HCT116 (cell line): ENCODE data around the gene SH2D1A. TPM values are rescaled to one million over a fixed set of nuclear protein-coding genes. Genes with fewer than 3 reads are reported as not detected.

Experiments used
- ATAC-seq: fragments of 200-7000 bp; cut with Tn5 transposase; 2 replicates; pipeline ENCODE4 v1.9.1; 2020; ENCODE audit warnings: mild to moderate bottlenecking, moderate library complexity
- BruUV-seq: library from RNA; stranded (reverse); fragments of 400-500 nt; replicated peaks from 2 replicates; lab custom pipeline; 2021; lab: Mats Ljungman, UMichigan
- CTCF ChIA-PET: fragments of 300-600 bp; sonication (Branson Sonifier 250); formaldehyde crosslinking; loops from one replicate; lab custom pipeline; 2021; ENCODE audit warnings: antibody characterized with exemption; lab: Charles Lee
- POLR2A ChIA-PET: fragments of 300-600, 350-600 bp; sonication (Branson Sonifier 250); formaldehyde crosslinking; loops from one replicate; lab custom pipeline; 2021; ENCODE audit warnings: antibody characterized with exemption; lab: Charles Lee
- RAD21 ChIA-PET, 2 experiments: fragments of 300-600 bp; sonication (Branson Sonifier 250); formaldehyde crosslinking; loops; one replicate each; lab custom pipeline; 2023; ENCODE audit warnings: low total read pairs in 2 of 2; ENCODE audit not compliant: uncharacterized antibody in 2 of 2, unreplicated experiment in 2 of 2, low non-redundant PET in 1 of 2; lab: Charles Lee
- DNase-seq: peaks from one replicate; pipeline ENCODE4 v3.0.0-alpha.2; 2010; ENCODE audit warnings: low read depth, low spot score
- H2AFZ ChIP-seq: fragments of 200-600 bp; shearing (Covaris generic), sonication (generic); 2 replicates; pipeline ENCODE4 v1.6.1; 2017; ENCODE audit warnings: low read depth, mixed run types, mixed read lengths, antibody characterized with exemption, low read length; ENCODE audit not compliant: poor library complexity, severe bottlenecking
- H3K27ac ChIP-seq: 2 replicates; pipeline ENCODE4 v1.5.1; 2012; ENCODE audit warnings: low read depth, low read length
- H3K27me3 ChIP-seq: fragments of 200-600 bp; sonication (generic); 2 replicates; pipeline ENCODE4 v1.6.1; 2016; ENCODE audit warnings: mixed run types, low read length, mixed read lengths; ENCODE audit not compliant: insufficient read depth
- H3K36me3 ChIP-seq, 2 experiments: fragments of 200-500 bp in 1 of 2; fragments of 200-600 bp in 1 of 2; sonication (Bioruptor generic) in 1 of 2; sonication (generic) in 1 of 2; 2 replicates each; pipeline versions ENCODE4 v1.5.1 to v1.6.1; 2014 to 2016; ENCODE audit warnings: low read length in 2 of 2, inconsistent platforms in 1 of 2, mixed read lengths in 1 of 2, mixed run types in 1 of 2; ENCODE audit not compliant: insufficient read depth in 2 of 2, control insufficient read depth in 1 of 2
- H3K4me1 ChIP-seq, 2 experiments: fragments of 200-600 bp in 1 of 2; sonication (generic) in 1 of 2; 2 replicates each; pipeline versions ENCODE4 v1.5.1 to v1.6.1; 2012 to 2017; ENCODE audit warnings: low read length in 2 of 2, inconsistent platforms in 1 of 2, mild to moderate bottlenecking in 1 of 2, mixed read lengths in 1 of 2, mixed run types in 1 of 2, moderate library complexity in 1 of 2; ENCODE audit not compliant: insufficient read depth in 2 of 2, control insufficient read depth in 1 of 2
- H3K4me2 ChIP-seq: fragments of 200-600 bp; sonication (generic); 2 replicates; pipeline ENCODE4 v1.6.1; 2017; ENCODE audit warnings: mixed run types, low read length, mixed read lengths
- H3K4me3 ChIP-seq, 2 experiments: fragments of 200-600 bp in 1 of 2; sonication (generic) in 1 of 2; replicated peaks in 1 of 2; 2 replicates each; pipeline ENCODE4 v1.5.1; 2011 to 2016; ENCODE audit warnings: low read length in 2 of 2, control low read depth in 1 of 2, low read depth in 1 of 2, mild to moderate bottlenecking in 1 of 2, mixed read lengths in 1 of 2, mixed run types in 1 of 2
- H3K79me2 ChIP-seq: fragments of 200-600 bp; sonication (generic); 2 replicates; pipeline ENCODE4 v1.6.1; 2017; ENCODE audit warnings: mild to moderate bottlenecking, mixed run types, low read length, moderate library complexity, mixed read lengths; ENCODE audit not compliant: insufficient read depth
- H3K9ac ChIP-seq: fragments of 200-600 bp; sonication (generic); 2 replicates; pipeline ENCODE4 v1.6.1; 2016; ENCODE audit warnings: low read length, mixed read lengths
- H3K9me2 ChIP-seq: fragments of 200-600 bp; sonication (generic), shearing (Covaris generic); 2 replicates; pipeline ENCODE4 v1.6.1; 2017; ENCODE audit warnings: mixed run types, mild to moderate bottlenecking, moderate library complexity; ENCODE audit not compliant: insufficient read depth
- H3K9me3 ChIP-seq, 2 experiments: fragments of 200-500 bp in 1 of 2; fragments of 200-600 bp in 1 of 2; sonication (Bioruptor generic) in 1 of 2; sonication (generic) in 1 of 2; 2 replicates each; pipeline ENCODE4 v1.6.1; 2014 to 2017; ENCODE audit warnings: low read length in 2 of 2, mixed read lengths in 2 of 2, inconsistent platforms in 1 of 2, low read depth in 1 of 2, mild to moderate bottlenecking in 1 of 2, mixed run types in 1 of 2, moderate library complexity in 1 of 2; ENCODE audit not compliant: control insufficient read depth in 1 of 2, insufficient read depth in 1 of 2
- H4K20me1 ChIP-seq: fragments of 200-600 bp; sonication (generic), shearing (Covaris generic); 2 replicates; pipeline ENCODE4 v1.6.1; 2017; ENCODE audit warnings: mixed run types, mild to moderate bottlenecking, moderate library complexity; ENCODE audit not compliant: insufficient read depth
- CEBPB ChIP-seq: IDR thresholded peaks from 2 replicates; pipeline ENCODE4 v1.6.1; 2012; ENCODE audit warnings: low read depth
- ELF1 ChIP-seq: IDR thresholded peaks from 2 replicates; pipeline ENCODE4 v1.6.1; 2012; ENCODE audit warnings: low read depth, borderline replicate concordance
- EZH2 ChIP-seq: fragments of 200-600 bp; sonication (generic); IDR thresholded peaks from 2 replicates; pipeline ENCODE4 v1.6.1; 2017; ENCODE audit warnings: antibody characterized with exemption, mixed run types
- EZH2phosphoT487 ChIP-seq: fragments of 200-600 bp; IDR thresholded peaks from 2 replicates; pipeline ENCODE4 v1.6.1; 2018; ENCODE audit warnings: antibody characterized with exemption, borderline replicate concordance
- FOSL1 ChIP-seq: IDR thresholded peaks from 2 replicates; pipeline ENCODE4 v1.6.1; 2012; ENCODE audit warnings: low read depth
- RAD21 ChIP-seq: IDR thresholded peaks from 2 replicates; pipeline ENCODE4 v1.6.1; 2012; ENCODE audit warnings: low read depth, mild to moderate bottlenecking
- SIN3A ChIP-seq: IDR thresholded peaks from 2 replicates; pipeline ENCODE4 v1.6.1; 2012; ENCODE audit warnings: low read depth
- SRF ChIP-seq: IDR thresholded peaks from 2 replicates; pipeline ENCODE4 v1.6.1; 2012; ENCODE audit warnings: low read depth
- YY1 ChIP-seq: IDR thresholded peaks from 2 replicates; pipeline ENCODE4 v1.6.1; 2011; ENCODE audit warnings: low read length, low read depth, moderate library complexity, mild to moderate bottlenecking; ENCODE audit not compliant: insufficient replicate concordance; ENCODE audit errors: extremely low read depth
- intact Hi-C: fragments of 100-400 bp; cut with micrococcal nuclease; formaldehyde crosslinking; loops from 2 replicates; pipeline ENCODE4 v1.10.0; 2022
- total RNA-seq: library from RNA; stranded (reverse); gene quantifications from one replicate; pipeline ENCODE4 v1.2.1, GENCODE V29; 2021; ENCODE audit not compliant: unreplicated experiment
- TF ChIP-seq, protein P1 (sequence below): IDR thresholded peaks from 2 replicates; pipeline ENCODE4 v1.6.1; 2012; ENCODE audit warnings: low read depth
- TF ChIP-seq, protein P2 (sequence below): IDR thresholded peaks from 2 replicates; pipeline ENCODE4 v1.6.1; 2012
- TF ChIP-seq, protein P3 (sequence below), 3 experiments: fragments of 200-600 bp in 1 of 3; sonication (generic) in 1 of 3; IDR thresholded peaks in 2 of 3; conservative IDR thresholded peaks in 1 of 3; 2 replicates each; pipeline ENCODE4 v1.5.1; 2012 to 2017; ENCODE audit warnings: low read depth in 2 of 3, low read length in 2 of 3, antibody characterized with exemption in 1 of 3, borderline replicate concordance in 1 of 3, control low read depth in 1 of 3, mild to moderate bottlenecking in 1 of 3, mixed read lengths in 1 of 3, mixed run types in 1 of 3, moderate library complexity in 1 of 3; ENCODE audit not compliant: insufficient read depth in 1 of 3
- TF ChIP-seq, protein P4 (sequence below): IDR thresholded peaks from 2 replicates; pipeline ENCODE4 v1.6.1; 2012

Gene SH2D1A
- total RNA-seq, 1 experiment from 2014 or later = 0.15 TPM

DNA sequence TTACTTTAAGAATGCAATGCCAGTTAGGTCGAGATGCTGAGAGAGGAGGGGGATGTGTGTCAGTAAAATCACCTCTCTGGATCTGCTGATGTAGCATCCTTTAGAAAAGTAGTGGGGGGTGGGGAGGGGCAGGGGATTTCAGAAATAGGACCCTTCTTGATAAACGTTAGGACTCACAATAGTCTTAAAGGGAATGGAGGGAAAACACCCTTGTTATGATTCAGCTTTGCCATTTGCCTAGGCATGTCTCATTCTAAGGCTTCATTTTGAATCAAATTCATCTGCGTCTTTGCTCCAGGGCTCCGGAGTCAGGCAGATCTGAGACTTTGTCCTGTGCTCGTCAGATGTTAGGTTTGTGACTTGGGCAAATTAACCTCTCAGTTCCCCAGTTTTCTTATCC lies 879 bp downstream of the SH2D1A start:
- DNase-seq = no peak
- Histone ChIP-seq H3K27me3 (no peaks in the 10 kb centered on the region), H3K4me3 (no peak overlapping the region), H4K20me1 (no peaks in the 10 kb centered on the region), H3K9me3 (no peaks in the 10 kb centered on the region), H3K4me1 (no peaks in the 10 kb centered on the region), H3K27ac (no peak overlapping the region), H2AFZ (no peak overlapping the region), H3K4me2 (no peak overlapping the region), H3K79me2 (no peaks in the 10 kb centered on the region), H3K36me3 (no peaks in the 10 kb centered on the region), H3K9me2 (no peaks in the 10 kb centered on the region), H3K9ac (no peak overlapping the region)
- BruUV-seq = no TSS peak
- no peak for ATAC-seq
- RAD21 ChIA-PET = no interaction called here
- POLR2A ChIA-PET = no interaction called here
- no peak for TF ChIP-seq FOSL1
- TF ChIP-seq EZH2phosphoT487 = no peak
- TF ChIP-seq, protein P1, sequence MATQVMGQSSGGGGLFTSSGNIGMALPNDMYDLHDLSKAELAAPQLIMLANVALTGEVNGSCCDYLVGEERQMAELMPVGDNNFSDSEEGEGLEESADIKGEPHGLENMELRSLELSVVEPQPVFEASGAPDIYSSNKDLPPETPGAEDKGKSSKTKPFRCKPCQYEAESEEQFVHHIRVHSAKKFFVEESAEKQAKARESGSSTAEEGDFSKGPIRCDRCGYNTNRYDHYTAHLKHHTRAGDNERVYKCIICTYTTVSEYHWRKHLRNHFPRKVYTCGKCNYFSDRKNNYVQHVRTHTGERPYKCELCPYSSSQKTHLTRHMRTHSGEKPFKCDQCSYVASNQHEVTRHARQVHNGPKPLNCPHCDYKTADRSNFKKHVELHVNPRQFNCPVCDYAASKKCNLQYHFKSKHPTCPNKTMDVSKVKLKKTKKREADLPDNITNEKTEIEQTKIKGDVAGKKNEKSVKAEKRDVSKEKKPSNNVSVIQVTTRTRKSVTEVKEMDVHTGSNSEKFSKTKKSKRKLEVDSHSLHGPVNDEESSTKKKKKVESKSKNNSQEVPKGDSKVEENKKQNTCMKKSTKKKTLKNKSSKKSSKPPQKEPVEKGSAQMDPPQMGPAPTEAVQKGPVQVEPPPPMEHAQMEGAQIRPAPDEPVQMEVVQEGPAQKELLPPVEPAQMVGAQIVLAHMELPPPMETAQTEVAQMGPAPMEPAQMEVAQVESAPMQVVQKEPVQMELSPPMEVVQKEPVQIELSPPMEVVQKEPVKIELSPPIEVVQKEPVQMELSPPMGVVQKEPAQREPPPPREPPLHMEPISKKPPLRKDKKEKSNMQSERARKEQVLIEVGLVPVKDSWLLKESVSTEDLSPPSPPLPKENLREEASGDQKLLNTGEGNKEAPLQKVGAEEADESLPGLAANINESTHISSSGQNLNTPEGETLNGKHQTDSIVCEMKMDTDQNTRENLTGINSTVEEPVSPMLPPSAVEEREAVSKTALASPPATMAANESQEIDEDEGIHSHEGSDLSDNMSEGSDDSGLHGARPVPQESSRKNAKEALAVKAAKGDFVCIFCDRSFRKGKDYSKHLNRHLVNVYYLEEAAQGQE = no peak
- TF ChIP-seq, protein P2, sequence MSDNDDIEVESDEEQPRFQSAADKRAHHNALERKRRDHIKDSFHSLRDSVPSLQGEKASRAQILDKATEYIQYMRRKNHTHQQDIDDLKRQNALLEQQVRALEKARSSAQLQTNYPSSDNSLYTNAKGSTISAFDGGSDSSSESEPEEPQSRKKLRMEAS = no peak
- no peak for TF ChIP-seq ELF1
- no peak for TF ChIP-seq SRF
- no peak for TF ChIP-seq YY1
- TF ChIP-seq, protein P3, sequence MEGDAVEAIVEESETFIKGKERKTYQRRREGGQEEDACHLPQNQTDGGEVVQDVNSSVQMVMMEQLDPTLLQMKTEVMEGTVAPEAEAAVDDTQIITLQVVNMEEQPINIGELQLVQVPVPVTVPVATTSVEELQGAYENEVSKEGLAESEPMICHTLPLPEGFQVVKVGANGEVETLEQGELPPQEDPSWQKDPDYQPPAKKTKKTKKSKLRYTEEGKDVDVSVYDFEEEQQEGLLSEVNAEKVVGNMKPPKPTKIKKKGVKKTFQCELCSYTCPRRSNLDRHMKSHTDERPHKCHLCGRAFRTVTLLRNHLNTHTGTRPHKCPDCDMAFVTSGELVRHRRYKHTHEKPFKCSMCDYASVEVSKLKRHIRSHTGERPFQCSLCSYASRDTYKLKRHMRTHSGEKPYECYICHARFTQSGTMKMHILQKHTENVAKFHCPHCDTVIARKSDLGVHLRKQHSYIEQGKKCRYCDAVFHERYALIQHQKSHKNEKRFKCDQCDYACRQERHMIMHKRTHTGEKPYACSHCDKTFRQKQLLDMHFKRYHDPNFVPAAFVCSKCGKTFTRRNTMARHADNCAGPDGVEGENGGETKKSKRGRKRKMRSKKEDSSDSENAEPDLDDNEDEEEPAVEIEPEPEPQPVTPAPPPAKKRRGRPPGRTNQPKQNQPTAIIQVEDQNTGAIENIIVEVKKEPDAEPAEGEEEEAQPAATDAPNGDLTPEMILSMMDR (IDR thresholded peaks at IDR 0.05 in 2 of 3, conservative IDR thresholded peaks at IDR 0.05 in 1 of 3; ENCODE audit: borderline replicate concordance in 1 of 3, insufficient read depth in 1 of 3, low read depth in 2 of 3, low read length in 2 of 3) = no peak
- no peak for TF ChIP-seq RAD21
- TF ChIP-seq SIN3A = no peak
- TF ChIP-seq EZH2 = no peak
- TF ChIP-seq CEBPB = no peak
- TF ChIP-seq, protein P4, sequence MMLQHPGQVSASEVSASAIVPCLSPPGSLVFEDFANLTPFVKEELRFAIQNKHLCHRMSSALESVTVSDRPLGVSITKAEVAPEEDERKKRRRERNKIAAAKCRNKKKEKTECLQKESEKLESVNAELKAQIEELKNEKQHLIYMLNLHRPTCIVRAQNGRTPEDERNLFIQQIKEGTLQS = no peak
- intact Hi-C loops = no loop called here
- CTCF ChIA-PET = no interaction called here
